GM12865 (cell line): ENCODE data around the gene OR2AE1.

Experiments
- DNase-seq: peaks from one replicate; pipeline ENCODE4 v3.0.0; 2010; ENCODE audit warnings: low read depth
- H3K4me3 ChIP-seq: 2 replicates; pipeline ENCODE4 v1.5.1; 2011; ENCODE audit warnings: mild to moderate bottlenecking, low read depth, low read length, control low read depth
- CTCF ChIP-seq: IDR thresholded peaks from 2 replicates; pipeline ENCODE4 v1.5.1; 2011; ENCODE audit warnings: low read length, control low read depth, low read depth, inconsistent platforms; ENCODE audit not compliant: insufficient read depth; ENCODE audit errors: missing control alignments

Gene OR2AE1

GRCh38 chr7:99860281-99861127, 16.3 kb downstream of the OR2AE1 start:
- no peak overlapping the region for H3K4me3 ChIP-seq
- no peak for DNase-seq
- TF ChIP-seq CTCF = no peak

DNA sequence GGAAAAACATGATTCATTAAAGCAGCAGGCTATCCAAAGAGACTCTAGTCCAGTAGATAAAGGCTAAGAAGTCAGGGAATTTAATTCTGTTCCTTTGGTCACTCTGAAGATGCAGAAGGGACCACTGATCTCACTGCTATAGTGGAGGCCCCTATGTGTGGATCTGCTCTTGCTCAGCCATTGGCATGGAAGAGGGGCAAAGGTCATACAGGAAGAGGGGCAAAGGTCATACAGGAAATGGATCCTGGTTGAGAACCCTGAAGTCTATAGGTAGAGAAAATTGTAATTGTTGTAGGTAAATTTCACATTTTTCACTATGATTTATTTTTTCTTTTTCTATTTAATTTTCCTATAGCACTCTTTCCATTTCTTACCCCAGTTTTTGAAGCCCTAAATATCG, 21.6 kb downstream of the OR2AE1 start:
- no peak overlapping the region for H3K4me3 ChIP-seq
- no peak for DNase-seq
- no peak for TF ChIP-seq CTCF

GRCh38 chr7:99848420-99849216, 28.2 kb downstream of the OR2AE1 start:
- TF ChIP-seq CTCF = no peak
- no peak for DNase-seq
- H3K4me3 ChIP-seq = no peak overlapping the region

DNA sequence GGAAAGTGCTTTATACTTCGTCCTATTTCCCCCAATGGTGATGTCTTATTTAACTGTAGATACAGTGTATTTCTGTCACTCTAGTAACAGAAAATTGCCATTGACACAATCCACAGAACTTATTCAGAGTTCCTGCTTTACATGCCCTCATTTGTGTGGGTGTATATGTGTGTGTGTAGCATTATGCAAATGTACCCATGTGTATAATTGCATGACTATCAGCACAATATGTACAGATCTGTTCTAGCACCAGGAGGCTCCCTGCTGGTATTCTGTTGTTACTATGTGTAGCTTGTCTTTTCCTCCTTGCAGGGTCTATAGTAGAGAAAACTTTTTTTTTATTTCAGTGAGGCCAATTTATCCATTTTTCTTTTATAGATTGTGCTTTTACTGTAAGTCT, 32.5 kb downstream of the OR2AE1 start:
- H3K4me3 ChIP-seq = no peak overlapping the region
- no peak for DNase-seq
- no peak for TF ChIP-seq CTCF

- DNase-seq = no peak
- no peak overlapping the region for H3K4me3 ChIP-seq
Observed at GRCh38 chr7:99843808-99844207, 33.0 kb downstream of the OR2AE1 start.

GRCh38 chr7:99842926-99843325, 33.9 kb downstream of the OR2AE1 start:
- DNase-seq = no peak
- no peak overlapping the region for H3K4me3 ChIP-seq
- TF ChIP-seq CTCF = no peak

More at GRCh38 chr7:99843808-99844207, 33.0 kb downstream of the OR2AE1 start:
- no peak for TF ChIP-seq CTCF
